Upper lobe of left lung (tissue), 6 donors: ENCODE results near the gene CDX1. TPM values are rescaled to one million over a fixed set of nuclear protein-coding genes. Genes with fewer than 3 reads are reported as not detected.

Experiments used
- ATAC-seq, 2 donors: fragments of 200-7000 bp; cut with Tn5 transposase; one replicate each; pipeline ENCODE4 v1.9.1; 2022; ENCODE audit warnings: mild to moderate bottlenecking in 2 of 2, moderate library complexity in 2 of 2; ENCODE audit not compliant: low FRiP score in 2 of 2
- DNase-seq, 2 donors: peaks; one replicate each; pipeline ENCODE4 v3.0.0-alpha.2; 2019 to 2020
- H3K27ac ChIP-seq, 4 donors: fragments of 200-600 bp; sonication (generic); one replicate each; pipeline ENCODE4 v1.5.1; 2016 to 2019
- H3K27me3 ChIP-seq, 4 donors: fragments of 200-600 bp; sonication (generic); one replicate each; pipeline ENCODE4 v1.5.1; 2017 to 2019
- H3K36me3 ChIP-seq, 4 donors: fragments of 200-600 bp; sonication (generic); one replicate each; pipeline ENCODE4 v1.5.1; 2016 to 2019
- H3K4me1 ChIP-seq, 4 donors: fragments of 200-600 bp; sonication (generic); one replicate each; pipeline ENCODE4 v1.5.1; 2018 to 2019
- H3K4me3 ChIP-seq, 4 donors: fragments of 200-600 bp; sonication (generic); one replicate each; pipeline ENCODE4 v1.5.1; 2017 to 2019; ENCODE audit warnings: mild to moderate bottlenecking in 2 of 4, moderate library complexity in 1 of 4
- H3K9me3 ChIP-seq, 4 donors: fragments of 200-600 bp; sonication (generic); one replicate each; pipeline ENCODE4 v1.5.1; 2018 to 2019
- EP300 ChIP-seq, 4 donors: sonication (generic); formaldehyde crosslinking; IDR thresholded peaks; one replicate each; pipeline ENCODE4 v1.5.1; 2017; ENCODE audit warnings: antibody characterized with exemption in 4 of 4, control low read depth in 2 of 4
- POLR2A ChIP-seq, 4 donors: fragments of 450-650 bp; IDR thresholded peaks; one replicate each; pipeline ENCODE4 v1.5.1; 2016 to 2017; ENCODE audit warnings: antibody characterized with exemption in 4 of 4, mild to moderate bottlenecking in 2 of 4
- POLR2AphosphoS5 ChIP-seq, 2 donors: sonication (generic); formaldehyde crosslinking; IDR thresholded peaks; one replicate each; pipeline ENCODE4 v1.5.1; 2017; ENCODE audit warnings: antibody characterized with exemption in 2 of 2
- WGBS, 2 donors: methylation state at CpG; one replicate each; pipeline ENCODE4 v1.1.5; 2017 to 2018; 5-methylcytosine and 5-hydroxymethylcytosine counted together
- total RNA-seq, 6 donors: library from RNA; depleted of rRNA in 4 of 6; stranded (reverse); fragments of >200 nt in 4 of 6; gene quantifications; one replicate each; pipeline versions ENCODE4 v1.1.0 to v1.2.1, GENCODE V29; 2016 to 2021
- TF ChIP-seq, protein P1 (sequence below), 6 experiments: fragments of 450-650 bp in 4 of 6; fragments of 200-600 bp in 2 of 6; sonication (generic) in 2 of 6; IDR thresholded peaks; one replicate each; pipeline ENCODE4 v1.5.1; 2016 to 2019; ENCODE audit warnings: antibody characterized with exemption in 6 of 6
- donor health status: DM: no; HTN: no; CAD: no; lungs with moderate emphysema.
- donor health status: DM: no; HTN: yes; CAD: no; lungs with severe emphysema.

CDX1 gene
- total RNA-seq, 6 donors from 2014 or later = 0.17 to 0.30 TPM; not detected in 4

GRCh38 chr5:150210644-150211043, 44.1 kb downstream of the CDX1 start:
- DNase-seq = peak in 1 of 2 donors; percentile 43
- whole genome bisulfite sequencing, 2 donors = 80 to 87% methylated on average over 3 to 6 of the region's 6 CpGs
- no peak for TF ChIP-seq EP300 (IDR thresholded peaks at IDR 0.05)
- no peak for TF ChIP-seq POLR2A (IDR thresholded peaks at IDR 0.05)
- no peak for TF ChIP-seq POLR2AphosphoS5 (IDR thresholded peaks at IDR 0.05)
- TF ChIP-seq, protein P1, sequence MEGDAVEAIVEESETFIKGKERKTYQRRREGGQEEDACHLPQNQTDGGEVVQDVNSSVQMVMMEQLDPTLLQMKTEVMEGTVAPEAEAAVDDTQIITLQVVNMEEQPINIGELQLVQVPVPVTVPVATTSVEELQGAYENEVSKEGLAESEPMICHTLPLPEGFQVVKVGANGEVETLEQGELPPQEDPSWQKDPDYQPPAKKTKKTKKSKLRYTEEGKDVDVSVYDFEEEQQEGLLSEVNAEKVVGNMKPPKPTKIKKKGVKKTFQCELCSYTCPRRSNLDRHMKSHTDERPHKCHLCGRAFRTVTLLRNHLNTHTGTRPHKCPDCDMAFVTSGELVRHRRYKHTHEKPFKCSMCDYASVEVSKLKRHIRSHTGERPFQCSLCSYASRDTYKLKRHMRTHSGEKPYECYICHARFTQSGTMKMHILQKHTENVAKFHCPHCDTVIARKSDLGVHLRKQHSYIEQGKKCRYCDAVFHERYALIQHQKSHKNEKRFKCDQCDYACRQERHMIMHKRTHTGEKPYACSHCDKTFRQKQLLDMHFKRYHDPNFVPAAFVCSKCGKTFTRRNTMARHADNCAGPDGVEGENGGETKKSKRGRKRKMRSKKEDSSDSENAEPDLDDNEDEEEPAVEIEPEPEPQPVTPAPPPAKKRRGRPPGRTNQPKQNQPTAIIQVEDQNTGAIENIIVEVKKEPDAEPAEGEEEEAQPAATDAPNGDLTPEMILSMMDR (IDR thresholded peaks at IDR 0.05) = no peak
- no peaks in the 10 kb centered on the region for H3K27me3 ChIP-seq
- no peaks in the 10 kb centered on the region for H3K36me3 ChIP-seq
- H3K4me1 ChIP-seq = peaks cover 0 to 7% (median 3%) of the 10 kb centered on the region in 4 donors
- no peak overlapping the region for H3K4me3 ChIP-seq
- no peak for ATAC-seq
- no peak overlapping the region for H3K27ac ChIP-seq
- H3K9me3 ChIP-seq = no peaks in the 10 kb centered on the region

DNA sequence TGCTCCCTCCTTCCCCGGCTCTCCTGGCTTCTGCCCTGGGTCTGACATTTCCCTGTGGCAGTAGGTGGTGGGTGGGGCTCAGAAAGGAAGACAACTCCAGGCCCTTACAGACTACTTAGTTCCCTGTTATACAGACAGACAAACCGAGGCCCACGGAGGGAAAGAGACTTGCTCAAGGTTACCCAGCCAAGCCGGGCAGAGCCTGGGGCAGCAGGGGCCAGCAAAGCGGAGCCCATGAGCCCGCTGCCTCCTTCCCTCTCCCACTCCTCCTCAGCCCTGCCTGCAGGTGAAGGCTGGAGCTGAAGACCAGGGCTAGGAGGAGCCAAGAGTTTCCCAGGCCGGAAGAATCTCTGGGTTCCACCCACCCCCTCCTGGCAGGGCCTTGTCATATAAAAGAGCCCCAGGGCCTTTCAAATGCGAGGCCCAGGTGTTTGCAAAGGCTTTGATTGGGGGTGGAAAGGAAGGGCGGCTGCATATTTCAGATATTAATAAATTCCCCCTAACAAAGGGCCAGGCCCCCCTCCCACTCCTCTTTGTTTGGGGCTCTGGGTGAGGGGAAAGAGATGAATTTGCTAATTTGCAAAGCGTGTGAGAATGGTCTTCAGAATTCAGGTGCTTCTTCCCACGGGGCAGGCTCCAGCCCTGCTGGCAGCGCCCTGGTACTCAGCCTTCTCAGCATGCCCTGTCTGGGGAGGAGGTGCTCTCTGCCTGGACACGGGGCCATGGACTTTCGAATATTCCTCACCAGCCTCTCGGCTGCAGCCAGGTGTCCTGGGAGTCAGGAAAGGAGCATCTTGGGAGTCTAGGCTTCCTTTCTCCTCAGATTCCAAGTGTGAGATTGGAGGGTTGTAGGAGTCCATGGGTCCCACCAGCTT, 44.8 kb downstream of the CDX1 start:
- Histone ChIP-seq H3K27me3 (no peaks in the 10 kb centered on the region), H3K9me3 (no peaks in the 10 kb centered on the region), H3K4me1 (peaks cover 0 to 7% (median 3%) of the 10 kb centered on the region in 4 donors), H3K4me3 (no peak overlapping the region), H3K36me3 (no peaks in the 10 kb centered on the region), H3K27ac (no peak overlapping the region)
- peak in 1 of 2 donors; percentile 46 for DNase-seq
- 79 to 87% methylated on average over 14 to 15 of the region's 15 CpGs for WGBS, 2 donors
- no peak for ATAC-seq
- TF ChIP-seq EP300 (IDR thresholded peaks at IDR 0.05) (no peak), POLR2AphosphoS5 (IDR thresholded peaks at IDR 0.05) (no peak), POLR2A (IDR thresholded peaks at IDR 0.05) (no peak)
- TF ChIP-seq, protein P1 (IDR thresholded peaks at IDR 0.05) = no peak

- Histone ChIP-seq H3K4me1 (peaks cover 0 to 11% (median 3%) of the 10 kb centered on the region in 4 donors), H3K27me3 (no peaks in the 10 kb centered on the region), H3K4me3 (no peak overlapping the region), H3K36me3 (no peaks in the 10 kb centered on the region), H3K9me3 (no peaks in the 10 kb centered on the region), H3K27ac (no peak overlapping the region)
- DNase-seq = no peak
- 90 to 93% methylated on average over 6 of the region's 6 CpGs for WGBS, 2 donors
- ATAC-seq = peak in 1 of 2 donors; percentile 74
- TF ChIP-seq POLR2A (IDR thresholded peaks at IDR 0.05) = no peak
Measured at GRCh38 chr5:150213530-150213929, 47.0 kb downstream of the CDX1 start.

GRCh38 chr5:150214289-150214688, 47.7 kb downstream of the CDX1 start:
- ATAC-seq (peak in 1 of 2 donors; percentile 62), DNase-seq (no peak)
- Histone ChIP-seq H3K4me3 (no peak overlapping the region), H3K27me3 (no peaks in the 10 kb centered on the region), H3K4me1 (peaks cover 0 to 6% (median under 1%) of the 10 kb centered on the region in 4 donors), H3K9me3 (no peaks in the 10 kb centered on the region), H3K36me3 (no peaks in the 10 kb centered on the region), H3K27ac (no peak overlapping the region)
- TF ChIP-seq EP300 (IDR thresholded peaks at IDR 0.05) (no peak), POLR2AphosphoS5 (IDR thresholded peaks at IDR 0.05) (no peak), POLR2A (IDR thresholded peaks at IDR 0.05) (no peak)
- TF ChIP-seq, protein P1 (IDR thresholded peaks at IDR 0.05) = no peak
- WGBS, 2 donors = 59 to 82% methylated on average over 5 to 7 of the region's 7 CpGs

DNA sequence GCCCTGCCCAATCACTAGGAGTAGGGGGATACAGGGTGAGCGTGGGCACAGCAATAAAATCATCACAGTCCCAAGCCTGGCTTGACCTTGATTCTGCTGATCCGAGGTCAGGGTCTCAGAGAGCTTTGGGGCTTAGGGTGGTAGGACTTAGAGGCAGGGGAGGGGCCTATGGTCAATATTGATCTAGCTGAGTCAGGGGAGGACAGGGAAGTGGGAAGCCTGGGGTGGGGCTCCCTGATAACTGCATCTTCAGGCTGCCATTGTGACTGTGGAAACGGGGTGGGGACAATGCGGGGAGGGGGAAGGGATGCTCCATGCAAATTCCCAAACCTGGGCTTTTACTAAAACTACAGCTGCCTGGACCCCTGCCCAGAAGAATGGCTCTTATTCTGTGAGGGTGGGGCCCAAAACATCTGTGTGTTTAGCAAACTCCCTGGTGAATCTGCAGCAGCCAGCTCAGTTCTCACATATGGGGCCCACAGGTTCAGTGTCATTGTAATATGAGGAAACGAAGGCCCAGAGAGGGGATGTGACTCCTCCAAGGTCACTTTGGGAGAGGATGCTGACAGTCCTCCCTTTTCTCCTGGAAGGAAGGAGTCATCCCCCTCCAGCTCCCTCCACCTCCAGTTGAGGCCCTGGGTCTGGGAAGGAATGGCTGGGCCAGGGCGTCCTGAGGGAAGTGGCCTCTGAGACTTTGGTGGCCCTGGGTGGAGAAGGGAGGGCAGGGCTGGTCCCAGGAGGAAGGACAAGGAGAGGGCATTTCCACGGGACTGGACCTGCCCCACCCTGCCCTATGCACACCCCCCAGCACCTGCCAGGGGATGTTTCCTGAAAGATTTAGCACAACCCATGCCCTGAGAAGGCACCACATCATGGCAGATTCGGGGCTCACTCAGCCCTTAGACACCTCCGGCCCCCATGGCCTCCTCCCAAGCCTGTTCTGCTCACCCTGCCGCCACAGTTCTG, 49.7 kb downstream of the CDX1 start:
- H3K27me3 ChIP-seq = no peaks in the 10 kb centered on the region
- TF ChIP-seq EP300 (IDR thresholded peaks at IDR 0.05) = no peak
- no peak for TF ChIP-seq POLR2A (IDR thresholded peaks at IDR 0.05)
- TF ChIP-seq, protein P1 (IDR thresholded peaks at IDR 0.05) = no peak
- no peak for TF ChIP-seq POLR2AphosphoS5 (IDR thresholded peaks at IDR 0.05)
- ATAC-seq (no peak), DNase-seq (no peak)
- H3K27ac ChIP-seq = no peak overlapping the region
- peaks cover 0 to 4% (median 0%) of the 10 kb centered on the region in 4 donors for H3K4me1 ChIP-seq
- H3K36me3 ChIP-seq = no peaks in the 10 kb centered on the region
- WGBS, 2 donors = 78 to 84% methylated on average over 8 to 10 of the region's 10 CpGs
- no peaks in the 10 kb centered on the region for H3K9me3 ChIP-seq
- no peak overlapping the region for H3K4me3 ChIP-seq
